K562 (cell line): ENCODE data around the gene LDLRAD3. TPM values are rescaled to one million over a fixed set of nuclear protein-coding genes. Genes with fewer than 3 reads are reported as not detected.

Experiments used
- CSDE1 ChIP-seq, 2 experiments: fragments of 450-650 bp; IDR thresholded peaks; 2 replicates each; pipeline ENCODE4 v1.6.1; 2016; ENCODE audit warnings: mild to moderate bottlenecking in 1 of 2
- EP300 ChIP-seq: IDR thresholded peaks from 2 replicates; pipeline ENCODE4 v1.6.1; 2012; ENCODE audit warnings: low read length, improper control_type of control experiment
- FOXK1 ChIP-seq: sonication (generic); formaldehyde crosslinking; IDR thresholded peaks from 2 replicates; pipeline ENCODE4 v1.8.0; 2022; ENCODE audit warnings: missing genetic modification reagents, mild to moderate bottlenecking, borderline replicate concordance
- NFRKB ChIP-seq: fragments of 450-650 bp; IDR thresholded peaks from 2 replicates; pipeline ENCODE4 v1.6.1; 2016; ENCODE audit warnings: low read depth
- SLC30A9 ChIP-seq: fragments of 250-450 bp; sonication (Bioruptor Pico); IDR thresholded peaks from 2 replicates; pipeline ENCODE4 v1.8.0; 2022; ENCODE audit warnings: mild to moderate bottlenecking, moderate library complexity
- SRSF1 ChIP-seq: fragments of 200-400 bp; formaldehyde crosslinking; IDR thresholded peaks from 2 replicates; pipeline ENCODE4 v1.6.1; 2017; ENCODE audit warnings: mild to moderate bottlenecking, low read depth, low read length, moderate library complexity
- ZKSCAN1 ChIP-seq: fragments of 150-350 bp; IDR thresholded peaks from 2 replicates; pipeline ENCODE4 v1.6.1; 2016; ENCODE audit warnings: low read depth, low read length
- ZNF324 ChIP-seq: fragments of 250-450 bp; sonication (Bioruptor Pico); IDR thresholded peaks from 2 replicates; pipeline ENCODE4 v1.4.0; 2020; ENCODE audit warnings: mild to moderate bottlenecking
- polyA plus RNA-seq, 8 experiments: library from polyadenylated mRNA; depleted of rRNA in 4 of 8; stranded (reverse) in 5 of 8; unstranded in 3 of 8; fragments of >200 nt; fragmentation: Nextera tagmentation in 2 of 8; fragmentation: Illumina TruSeq in 1 of 8; extraction: Ambion mirVana in 2 of 8; extraction: Trizol in 1 of 8; gene quantifications; 2 replicates each; pipeline versions ENCODE4 v1.2.1 to v1.2.3, GENCODE V29; 2011 to 2014; ENCODE audit warnings: inconsistent platforms in 1 of 8, missing spikeins in 1 of 8
- total RNA-seq, 7 experiments: library from RNA; depleted of rRNA in 6 of 7; stranded (reverse); fragments of >200 nt in 6 of 7; fragmentation: Illumina TruSeq in 2 of 7; extraction: Trizol in 2 of 7; gene quantifications; 2 replicates each; pipeline versions ENCODE4 v1.2.1 to v1.2.3, GENCODE V29; 2011 to 2021; ENCODE audit warnings: low replicate concordance in 1 of 7
- TF ChIP-seq, protein P1 (sequence below): sonication (generic); formaldehyde crosslinking; IDR thresholded peaks from 2 replicates; pipeline ENCODE4 v1.8.0; 2022; ENCODE audit warnings: mild to moderate bottlenecking, missing genetic modification reagents
- TF ChIP-seq, protein P2 (sequence below), 2 experiments: fragments of 450-650 bp; formaldehyde crosslinking in 1 of 2; IDR thresholded peaks; 2 replicates each; pipeline versions ENCODE4 v1.4.0 to v1.6.1; 2014 to 2020; ENCODE audit warnings: mild to moderate bottlenecking in 2 of 2, borderline replicate concordance in 1 of 2, low read depth in 1 of 2
- TF ChIP-seq, protein P3 (sequence below): fragments of 450-650 bp; IDR thresholded peaks from 2 replicates; pipeline ENCODE4 v1.6.1; 2016; ENCODE audit warnings: borderline replicate concordance
- TF ChIP-seq, protein P4 (sequence below): fragments of 450-650 bp; conservative IDR thresholded peaks from 2 replicates; pipeline ENCODE4 v1.6.1; 2016; ENCODE audit warnings: missing genetic modification characterization, low read depth, mild to moderate bottlenecking, missing compliant biosample characterization, moderate library complexity

The LDLRAD3 gene
- total and polyA plus RNA-seq, 9 of the 15 experiments (the other 6 are each of a cell fraction or from before 2014, with no cell fraction given), result 0.73 to 7.2 (median 3.5) TPM

DNA sequence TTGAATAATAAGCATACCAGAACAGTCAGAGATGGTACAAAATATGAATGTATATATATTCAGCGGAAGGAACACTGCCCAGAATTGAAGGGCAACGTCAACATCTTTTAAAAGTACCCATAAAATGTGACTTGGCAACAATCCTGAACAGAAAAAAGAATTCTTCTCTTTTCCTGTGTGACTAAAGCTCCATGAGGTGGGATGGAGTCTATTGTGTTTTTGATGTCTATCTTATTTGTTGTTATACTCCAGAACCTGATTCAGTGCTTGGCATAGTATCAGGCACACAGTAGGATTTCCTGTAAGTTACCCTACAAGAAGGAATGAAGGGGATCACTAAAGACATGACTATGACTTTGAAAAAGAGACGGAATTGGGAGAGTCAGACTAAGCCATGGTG lies 10.3 kb downstream of the LDLRAD3 start (continued):
- TF ChIP-seq ZNF324 (CRISPR knock-in tag) (no peak), NFRKB (no peak), SLC30A9 (CRISPR knock-in tag) (no peak), SRSF1 (no peak), ZKSCAN1 (no peak), EP300 (no peak), FOXK1 (CRISPR knock-in tag) (no peak), CSDE1 (IDR thresholded peaks at IDR 0.05) (no peak)
- TF ChIP-seq, protein P1, sequence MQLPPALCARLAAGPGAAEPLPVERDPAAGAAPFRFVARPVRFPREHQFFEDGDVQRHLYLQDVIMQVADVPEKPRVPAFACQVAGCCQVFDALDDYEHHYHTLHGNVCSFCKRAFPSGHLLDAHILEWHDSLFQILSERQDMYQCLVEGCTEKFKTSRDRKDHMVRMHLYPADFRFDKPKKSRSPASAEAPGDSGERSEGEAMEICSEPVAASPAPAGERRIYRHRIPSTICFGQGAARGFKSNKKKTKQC, result no peak
- TF ChIP-seq, protein P2, sequence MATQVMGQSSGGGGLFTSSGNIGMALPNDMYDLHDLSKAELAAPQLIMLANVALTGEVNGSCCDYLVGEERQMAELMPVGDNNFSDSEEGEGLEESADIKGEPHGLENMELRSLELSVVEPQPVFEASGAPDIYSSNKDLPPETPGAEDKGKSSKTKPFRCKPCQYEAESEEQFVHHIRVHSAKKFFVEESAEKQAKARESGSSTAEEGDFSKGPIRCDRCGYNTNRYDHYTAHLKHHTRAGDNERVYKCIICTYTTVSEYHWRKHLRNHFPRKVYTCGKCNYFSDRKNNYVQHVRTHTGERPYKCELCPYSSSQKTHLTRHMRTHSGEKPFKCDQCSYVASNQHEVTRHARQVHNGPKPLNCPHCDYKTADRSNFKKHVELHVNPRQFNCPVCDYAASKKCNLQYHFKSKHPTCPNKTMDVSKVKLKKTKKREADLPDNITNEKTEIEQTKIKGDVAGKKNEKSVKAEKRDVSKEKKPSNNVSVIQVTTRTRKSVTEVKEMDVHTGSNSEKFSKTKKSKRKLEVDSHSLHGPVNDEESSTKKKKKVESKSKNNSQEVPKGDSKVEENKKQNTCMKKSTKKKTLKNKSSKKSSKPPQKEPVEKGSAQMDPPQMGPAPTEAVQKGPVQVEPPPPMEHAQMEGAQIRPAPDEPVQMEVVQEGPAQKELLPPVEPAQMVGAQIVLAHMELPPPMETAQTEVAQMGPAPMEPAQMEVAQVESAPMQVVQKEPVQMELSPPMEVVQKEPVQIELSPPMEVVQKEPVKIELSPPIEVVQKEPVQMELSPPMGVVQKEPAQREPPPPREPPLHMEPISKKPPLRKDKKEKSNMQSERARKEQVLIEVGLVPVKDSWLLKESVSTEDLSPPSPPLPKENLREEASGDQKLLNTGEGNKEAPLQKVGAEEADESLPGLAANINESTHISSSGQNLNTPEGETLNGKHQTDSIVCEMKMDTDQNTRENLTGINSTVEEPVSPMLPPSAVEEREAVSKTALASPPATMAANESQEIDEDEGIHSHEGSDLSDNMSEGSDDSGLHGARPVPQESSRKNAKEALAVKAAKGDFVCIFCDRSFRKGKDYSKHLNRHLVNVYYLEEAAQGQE (IDR thresholded peaks at IDR 0.05; ENCODE audit: borderline replicate concordance), result no peak
- TF ChIP-seq, protein P2 (CRISPR knock-in tag; IDR thresholded peaks at IDR 0.05; ENCODE audit: low read depth), result no peak
- TF ChIP-seq, protein P3, sequence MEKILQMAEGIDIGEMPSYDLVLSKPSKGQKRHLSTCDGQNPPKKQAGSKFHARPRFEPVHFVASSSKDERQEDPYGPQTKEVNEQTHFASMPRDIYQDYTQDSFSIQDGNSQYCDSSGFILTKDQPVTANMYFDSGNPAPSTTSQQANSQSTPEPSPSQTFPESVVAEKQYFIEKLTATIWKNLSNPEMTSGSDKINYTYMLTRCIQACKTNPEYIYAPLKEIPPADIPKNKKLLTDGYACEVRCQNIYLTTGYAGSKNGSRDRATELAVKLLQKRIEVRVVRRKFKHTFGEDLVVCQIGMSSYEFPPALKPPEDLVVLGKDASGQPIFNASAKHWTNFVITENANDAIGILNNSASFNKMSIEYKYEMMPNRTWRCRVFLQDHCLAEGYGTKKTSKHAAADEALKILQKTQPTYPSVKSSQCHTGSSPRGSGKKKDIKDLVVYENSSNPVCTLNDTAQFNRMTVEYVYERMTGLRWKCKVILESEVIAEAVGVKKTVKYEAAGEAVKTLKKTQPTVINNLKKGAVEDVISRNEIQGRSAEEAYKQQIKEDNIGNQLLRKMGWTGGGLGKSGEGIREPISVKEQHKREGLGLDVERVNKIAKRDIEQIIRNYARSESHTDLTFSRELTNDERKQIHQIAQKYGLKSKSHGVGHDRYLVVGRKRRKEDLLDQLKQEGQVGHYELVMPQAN, result no peak
- TF ChIP-seq, protein P4, sequence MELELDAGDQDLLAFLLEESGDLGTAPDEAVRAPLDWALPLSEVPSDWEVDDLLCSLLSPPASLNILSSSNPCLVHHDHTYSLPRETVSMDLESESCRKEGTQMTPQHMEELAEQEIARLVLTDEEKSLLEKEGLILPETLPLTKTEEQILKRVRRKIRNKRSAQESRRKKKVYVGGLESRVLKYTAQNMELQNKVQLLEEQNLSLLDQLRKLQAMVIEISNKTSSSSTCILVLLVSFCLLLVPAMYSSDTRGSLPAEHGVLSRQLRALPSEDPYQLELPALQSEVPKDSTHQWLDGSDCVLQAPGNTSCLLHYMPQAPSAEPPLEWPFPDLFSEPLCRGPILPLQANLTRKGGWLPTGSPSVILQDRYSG, result no peak
- TF ChIP-seq, all 486 proteins: peak for 0
